Urothelium cell line (cell line): ENCODE results near the gene CSNK2A3.
A peak's percentile ranks its signal among the peaks of the same experiment; 100 is the strongest.
"Not testable (repeated sequence)": the region's sequence is repeated elsewhere in the genome, so short reads cannot be mapped to it uniquely, and the experiment has no call there.

ENCODE experiments used
- DNase-seq: peaks from one replicate; pipeline ENCODE4 v3.0.0; 2011; ENCODE audit warnings: low spot score, mixed read lengths
- FAIRE-seq: peaks from 2 replicates; lab custom pipeline; 2011; peaks lifted over from hg19 to GRCh38; lab: Jason Lieb, UNC

CSNK2A3 gene

GRCh38 chr11:11380883-11381282, 27.8 kb upstream of the CSNK2A3 start:
- DNase-seq (no peak), FAIRE-seq (no peak)

GRCh38 chr11:11380340-11380739, 27.3 kb upstream of the CSNK2A3 start:
- no peak for DNase-seq
- no peak for FAIRE-seq

GRCh38 chr11:11379661-11380060, 26.6 kb upstream of the CSNK2A3 start:
- DNase-seq (no peak), FAIRE-seq (no peak)

GRCh38 chr11:11378184-11378940, 25.3 kb upstream of the CSNK2A3 start:
- no peak for FAIRE-seq

GRCh38 chr11:11374358-11375148, 21.5 kb upstream of the CSNK2A3 start:
- DNase-seq = no peak
- FAIRE-seq = no peak

More at GRCh38 chr11:11378184-11378940, 25.3 kb upstream of the CSNK2A3 start:
- DNase-seq = no peak

- no peak for FAIRE-seq
- DNase-seq = no peak
These were observed 20.9 kb upstream of the CSNK2A3 start for GRCh38 chr11:11373934-11374333.

GRCh38 chr11:11372461-11372860, 19.4 kb upstream of the CSNK2A3 start:
- no peak for FAIRE-seq
- DNase-seq = no peak

- no peak for FAIRE-seq
- no peak for DNase-seq
These were observed 17.9 kb upstream of the CSNK2A3 start for GRCh38 chr11:11370962-11371303.

GRCh38 chr11:11370255-11370961, 17.4 kb upstream of the CSNK2A3 start:
- no peak for DNase-seq

GRCh38 chr11:11366793-11367192, 13.7 kb upstream of the CSNK2A3 start:
- FAIRE-seq = no peak
- DNase-seq = no peak

More at GRCh38 chr11:11370255-11370961, 17.4 kb upstream of the CSNK2A3 start:
- FAIRE-seq = no peak

GRCh38 chr11:11363674-11364073, 10.6 kb upstream of the CSNK2A3 start:
- no peak for FAIRE-seq
- no peak for DNase-seq

GRCh38 chr11:11359611-11360010, 6.6 kb upstream of the CSNK2A3 start:
- DNase-seq (no peak), FAIRE-seq (no peak)

- no peak for FAIRE-seq
- DNase-seq = no peak
These were observed 3.8 kb upstream of the CSNK2A3 start for GRCh38 chr11:11356842-11357241.

GRCh38 chr11:11351851-11352250, 1.2 kb downstream of the CSNK2A3 start:
- FAIRE-seq, DNase-seq: not testable (repeated sequence)

GRCh38 chr11:11351042-11351586, 1.9 kb downstream of the CSNK2A3 start:
- FAIRE-seq = no peak

GRCh38 chr11:11349870-11350337, 3.1 kb downstream of the CSNK2A3 start:
- DNase-seq (peak; percentile 40), FAIRE-seq (no peak)

More at GRCh38 chr11:11351042-11351586, 1.9 kb downstream of the CSNK2A3 start:
- no peak for DNase-seq

- DNase-seq = no peak
- no peak for FAIRE-seq
These were observed 3.8 kb downstream of the CSNK2A3 start for GRCh38 chr11:11349106-11349825.

GRCh38 chr11:11348303-11348702, 4.7 kb downstream of the CSNK2A3 start:
- no peak for DNase-seq
- FAIRE-seq = no peak

- no peak for DNase-seq
- FAIRE-seq = no peak
These were observed 5.5 kb downstream of the CSNK2A3 start for GRCh38 chr11:11347592-11347991.

GRCh38 chr11:11346303-11346702, 6.7 kb downstream of the CSNK2A3 start:
- DNase-seq (no peak), FAIRE-seq (no peak)
